A673 (cell line): ENCODE results near the gene STARD10. TPM values are rescaled to one million over a fixed set of nuclear protein-coding genes. Genes with fewer than 3 reads are reported as not detected.

ENCODE experiments used
- BruUV-seq: library from RNA; stranded (reverse); fragments of 400-500 nt; replicated peaks from 2 replicates; lab custom pipeline; 2021; lab: Mats Ljungman, UMichigan
- CTCF ChIA-PET: fragments of 300-600 bp; sonication (Branson Sonifier 250); formaldehyde crosslinking; loops from one replicate; lab custom pipeline; 2022; ENCODE audit warnings: antibody characterized with exemption; lab: Charles Lee
- POLR2A ChIA-PET: fragments of 300-600 bp; sonication (Branson Sonifier 250); formaldehyde crosslinking; loops from one replicate; lab custom pipeline; 2022; ENCODE audit warnings: antibody characterized with exemption; ENCODE audit not compliant: low non-redundant PET; lab: Charles Lee
- DNase-seq: peaks from one replicate; pipeline ENCODE4 v3.0.0-alpha.2; 2015; ENCODE audit warnings: low spot score
- H3K27ac ChIP-seq: fragments of 200-600 bp; sonication (generic); 2 replicates; pipeline ENCODE4 v1.5.1; 2016; ENCODE audit warnings: mixed run types, low read depth, mild to moderate bottlenecking, mixed read lengths, antibody characterized with exemption, low read length; ENCODE audit not compliant: poor library complexity, severe bottlenecking
- H3K27me3 ChIP-seq: fragments of 200-600 bp; sonication (generic); replicated peaks from 2 replicates; pipeline ENCODE4 v1.6.1; 2017; ENCODE audit warnings: mixed run types, low read depth, mild to moderate bottlenecking, mixed read lengths, antibody characterized with exemption, low read length; ENCODE audit not compliant: insufficient read depth, poor library complexity
- H3K36me3 ChIP-seq: fragments of 200-600 bp; sonication (generic); 2 replicates; pipeline ENCODE4 v1.6.1; 2016; ENCODE audit warnings: mixed run types, mild to moderate bottlenecking, mixed read lengths, antibody characterized with exemption, low read length; ENCODE audit not compliant: insufficient read depth, poor library complexity, severe bottlenecking
- H3K4me1 ChIP-seq: fragments of 200-600 bp; sonication (generic); 2 replicates; pipeline ENCODE4 v1.6.1; 2017; ENCODE audit warnings: mixed run types, mild to moderate bottlenecking, mixed read lengths, antibody characterized with exemption, low read length; ENCODE audit not compliant: insufficient read depth, poor library complexity, severe bottlenecking
- H3K4me3 ChIP-seq: fragments of 200-600 bp; sonication (generic); 2 replicates; pipeline ENCODE4 v1.5.1; 2016; ENCODE audit warnings: low read depth, mixed run types, mild to moderate bottlenecking, mixed read lengths, low read length; ENCODE audit not compliant: poor library complexity, severe bottlenecking
- H3K9me3 ChIP-seq: fragments of 200-600 bp; sonication (generic); 2 replicates; pipeline ENCODE4 v1.6.1; 2016; ENCODE audit warnings: mixed run types, low read depth, mild to moderate bottlenecking, mixed read lengths, antibody characterized with exemption, low read length; ENCODE audit not compliant: poor library complexity, severe bottlenecking
- CTCF ChIP-seq: fragments of 300-800, 200-600 bp; sonication (generic); conservative IDR thresholded peaks from 2 replicates; pipeline ENCODE4 v1.5.1; 2017; ENCODE audit warnings: low read depth, mild to moderate bottlenecking, antibody characterized with exemption, low read length, moderate library complexity, mixed read lengths
- EZH2 ChIP-seq: fragments of 200-600 bp; sonication (generic); IDR thresholded peaks from 2 replicates; pipeline ENCODE4 v1.6.1; 2017; ENCODE audit warnings: borderline replicate concordance, low read depth, mild to moderate bottlenecking, mixed read lengths, antibody characterized with exemption, low read length; ENCODE audit not compliant: poor library complexity, severe bottlenecking
- intact Hi-C: fragments of 100-400 bp; cut with micrococcal nuclease; formaldehyde crosslinking; loops from one replicate; pipeline ENCODE4 v1.10.0; 2022; ENCODE audit not compliant: unreplicated experiment
- total RNA-seq: library from RNA; stranded (reverse); gene quantifications from 2 replicates; pipeline ENCODE4 v1.2.3, GENCODE V29; 2021

STARD10 gene
- total RNA-seq, 1 experiment from 2014 or later, result 16.9 TPM

DNA sequence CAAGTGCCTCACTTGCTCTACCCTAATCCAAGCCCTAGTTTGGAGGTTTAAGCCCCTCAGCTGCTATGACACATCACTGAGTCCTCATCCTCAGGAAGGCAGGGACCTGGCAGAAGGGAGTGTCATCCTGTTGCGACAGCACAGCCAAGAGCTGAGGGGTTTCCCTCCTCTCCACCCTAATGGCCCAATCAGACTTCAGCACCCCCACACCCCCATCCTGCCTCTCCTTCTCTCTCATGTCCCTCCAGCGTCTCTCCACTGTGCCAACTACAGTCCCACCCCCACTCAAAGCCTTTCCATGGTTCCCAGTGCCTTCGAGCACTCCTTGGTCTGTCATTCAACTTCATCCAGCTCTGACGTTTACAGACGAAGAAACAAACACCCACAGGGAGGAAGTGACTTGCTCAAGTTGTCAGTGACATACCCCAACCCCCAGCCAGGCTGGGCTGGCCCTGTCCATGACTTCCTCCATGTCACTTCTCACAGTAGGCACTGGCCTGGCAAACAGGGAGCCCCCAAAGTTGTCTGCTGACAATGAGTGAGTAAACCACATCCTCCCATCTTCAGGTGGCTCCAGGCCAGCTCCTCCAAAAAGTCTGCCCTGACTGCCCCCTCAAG lies 57.3 kb downstream of the STARD10 start:
- Histone ChIP-seq H3K9me3 (no peaks in the 10 kb centered on the region), H3K4me1 (peaks cover 18% of the 10 kb centered on the region), H3K27ac (peak overlapping the region; percentile 66), H3K27me3 (no peaks in the 10 kb centered on the region), H3K36me3 (no peaks in the 10 kb centered on the region), H3K4me3 (no peak overlapping the region)
- ChIA-PET POLR2A (no interaction called here), CTCF (interaction anchor here (1.2 kb wide), 1 partner anchor 11 kb away, joined by 4 read pairs; no protein-coding TSS in a partner anchor)
- TF ChIP-seq EZH2 (no peak), CTCF (no peak)
- peak; percentile 59 for DNase-seq
- intact Hi-C loops, result no loop called here
- no TSS peak for BruUV-seq

DNA sequence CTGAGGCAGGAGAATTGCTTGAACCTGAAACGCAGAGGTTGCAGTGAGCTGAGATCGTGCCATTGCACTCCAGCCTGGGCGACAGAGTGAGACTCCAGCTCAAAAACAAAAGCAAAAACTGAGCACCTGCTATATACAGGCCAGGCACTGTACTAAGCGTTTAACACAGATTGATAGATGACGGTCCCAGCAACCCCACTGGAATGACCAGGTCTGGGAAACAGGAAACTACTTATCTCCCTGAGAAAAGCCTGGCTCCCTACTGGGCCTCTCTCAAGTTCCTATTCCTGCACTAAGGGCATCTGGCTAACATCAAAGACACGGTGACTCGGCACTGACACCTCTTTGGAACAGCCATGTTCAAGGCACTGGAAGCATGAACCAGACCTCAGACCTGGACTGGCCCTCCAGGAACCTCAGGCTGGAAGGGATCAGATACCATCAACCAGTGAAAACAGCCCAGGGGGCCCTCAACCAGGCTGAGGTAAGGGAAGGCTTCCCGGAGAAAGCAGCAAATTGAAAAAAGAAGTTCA lies 58.3 kb downstream of the STARD10 start:
- no peaks in the 10 kb centered on the region for H3K27me3 ChIP-seq
- TF ChIP-seq CTCF (no peak), EZH2 (no peak)
- peak overlapping the region; percentile 35 for H3K27ac ChIP-seq
- no peaks in the 10 kb centered on the region for H3K36me3 ChIP-seq
- no TSS peak for BruUV-seq
- peaks cover 18% of the 10 kb centered on the region for H3K4me1 ChIP-seq
- DNase-seq, result peak; percentile 70
- CTCF ChIA-PET, result no interaction called here
- POLR2A ChIA-PET, result no interaction called here
- intact Hi-C loops, result no loop called here
- no peak overlapping the region for H3K4me3 ChIP-seq
- H3K9me3 ChIP-seq, result no peaks in the 10 kb centered on the region

GRCh38 chr11:72732329-72732728 lies 61.5 kb downstream of the STARD10 start:
- CTCF ChIA-PET, result no interaction called here
- Histone ChIP-seq H3K27ac (no peak overlapping the region), H3K27me3 (no peaks in the 10 kb centered on the region), H3K4me1 (peaks cover 18% of the 10 kb centered on the region), H3K9me3 (no peaks in the 10 kb centered on the region), H3K4me3 (no peak overlapping the region), H3K36me3 (no peaks in the 10 kb centered on the region)
- no peak for DNase-seq
- no TSS peak for BruUV-seq
- intact Hi-C loops, result no loop called here
- TF ChIP-seq CTCF, result no peak
- no peak for TF ChIP-seq EZH2
- POLR2A ChIA-PET, result no interaction called here
